Measurements from ENCODE around the gene LARGE1. TPM values are rescaled to one million over a fixed set of nuclear protein-coding genes. Genes with fewer than 3 reads are reported as not detected.

LARGE1 gene
- total and polyA plus RNA-seq, 9 of the 15 experiments (the other 6 are each of a cell fraction or from before 2014, with no cell fraction given) = 0.01 to 0.66 (median 0.14) TPM; not detected in 2

DNA sequence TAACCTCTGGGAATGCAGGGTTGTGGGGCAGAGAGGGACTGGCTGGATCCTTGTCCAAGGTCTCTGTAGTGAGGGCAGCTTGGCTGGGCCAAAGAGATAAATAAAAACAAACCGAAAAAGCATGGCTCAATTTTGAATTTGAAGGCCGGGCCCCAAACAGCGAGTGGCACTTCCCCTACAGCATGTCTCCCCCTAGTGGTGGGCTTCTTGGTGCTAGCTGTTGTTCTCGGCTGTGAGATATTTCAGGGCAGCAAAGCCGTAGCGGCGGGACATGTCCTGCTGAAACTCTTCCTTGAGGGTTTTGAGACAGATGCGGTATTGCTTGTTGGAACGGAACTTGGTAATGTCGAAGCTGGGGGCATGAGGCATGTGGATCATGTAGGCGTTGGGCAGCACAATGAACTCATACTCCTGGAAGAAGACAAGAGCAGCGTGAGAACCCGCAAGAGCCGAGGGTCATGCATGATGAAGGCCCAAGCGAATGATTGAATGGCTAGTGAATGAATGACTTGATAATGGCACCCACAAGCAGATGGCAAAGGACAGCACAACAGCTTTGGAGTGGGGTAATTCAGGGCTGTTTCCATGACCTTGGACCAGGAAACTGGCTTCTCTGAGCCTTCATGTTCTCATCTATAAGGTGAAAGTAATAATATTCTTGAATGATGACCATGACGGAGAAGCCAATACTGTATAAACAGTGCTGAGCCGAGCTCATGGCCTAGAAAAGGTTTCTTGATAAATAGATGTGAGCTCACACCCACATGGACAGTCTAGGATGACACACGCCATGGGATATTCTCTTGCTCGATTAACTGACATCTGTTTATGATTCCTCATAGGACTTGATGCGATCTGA is 645.8 kb downstream of the LARGE1 start:
- ChIA-PET CTCF (ENCODE audit: low intra/inter-chr PET ratio) (no interaction called here), POLR2A (no interaction called here)
- H3K4me3 ChIP-seq = no peak overlapping the region
- H2AFZ ChIP-seq (ENCODE audit: low read depth, low read length) = no peak overlapping the region
- H3K27ac ChIP-seq (ENCODE audit: extremely low read depth, low read depth, low read length) = no peak overlapping the region
- no peaks in the 10 kb centered on the region; a peak in 1 of 5 replicates for H3K27me3 ChIP-seq (ENCODE audit: control insufficient read depth in 2 of 2, insufficient read depth in 2 of 2, low read length in 2 of 2)
- WGBS (ENCODE audit: insufficient coverage, low coverage, missing lambda C conversion rate) = 1% methylated on average over 16 of the region's 20 CpGs
- H3K4me2 ChIP-seq (ENCODE audit: insufficient read depth, low read length) = no peak overlapping the region
- H3K36me3 ChIP-seq (ENCODE audit: control insufficient read depth, insufficient read depth, low read length) = no peaks in the 10 kb centered on the region
- intact Hi-C loops (cut with micrococcal nuclease) (no loop called here), in situ Hi-C loops (cut with MboI) (loop anchor here (25.0 kb wide), 1 partner anchor 1738 kb away; no protein-coding TSS in a partner anchor)
- H3K9me3 ChIP-seq (replicated peaks; ENCODE audit: control insufficient read depth, insufficient read depth, low read depth, low read length) = no peaks in the 10 kb centered on the region
- no peaks in the 10 kb centered on the region for H3K9me1 ChIP-seq (ENCODE audit: control insufficient read depth, insufficient read depth, low read length)
- H3K79me2 ChIP-seq (ENCODE audit: control insufficient read depth, insufficient read depth, low read length) = no peaks in the 10 kb centered on the region
- no peaks in the 10 kb centered on the region for H4K20me1 ChIP-seq (replicated peaks; ENCODE audit: control insufficient read depth, insufficient read depth, low read length)
- no peaks in the 10 kb centered on the region for H3K4me1 ChIP-seq (replicated peaks in 1 of 2; ENCODE audit: control insufficient read depth in 2 of 2, insufficient read depth in 2 of 2, low read length in 2 of 2)
- TF ChIP-seq, protein P1, sequence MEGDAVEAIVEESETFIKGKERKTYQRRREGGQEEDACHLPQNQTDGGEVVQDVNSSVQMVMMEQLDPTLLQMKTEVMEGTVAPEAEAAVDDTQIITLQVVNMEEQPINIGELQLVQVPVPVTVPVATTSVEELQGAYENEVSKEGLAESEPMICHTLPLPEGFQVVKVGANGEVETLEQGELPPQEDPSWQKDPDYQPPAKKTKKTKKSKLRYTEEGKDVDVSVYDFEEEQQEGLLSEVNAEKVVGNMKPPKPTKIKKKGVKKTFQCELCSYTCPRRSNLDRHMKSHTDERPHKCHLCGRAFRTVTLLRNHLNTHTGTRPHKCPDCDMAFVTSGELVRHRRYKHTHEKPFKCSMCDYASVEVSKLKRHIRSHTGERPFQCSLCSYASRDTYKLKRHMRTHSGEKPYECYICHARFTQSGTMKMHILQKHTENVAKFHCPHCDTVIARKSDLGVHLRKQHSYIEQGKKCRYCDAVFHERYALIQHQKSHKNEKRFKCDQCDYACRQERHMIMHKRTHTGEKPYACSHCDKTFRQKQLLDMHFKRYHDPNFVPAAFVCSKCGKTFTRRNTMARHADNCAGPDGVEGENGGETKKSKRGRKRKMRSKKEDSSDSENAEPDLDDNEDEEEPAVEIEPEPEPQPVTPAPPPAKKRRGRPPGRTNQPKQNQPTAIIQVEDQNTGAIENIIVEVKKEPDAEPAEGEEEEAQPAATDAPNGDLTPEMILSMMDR (IDR thresholded peaks at IDR 0.05 in 2 of 3, conservative IDR thresholded peaks at IDR 0.05 in 1 of 3; ENCODE audit: insufficient read depth in 2 of 3, low read depth in 1 of 3, low read length in 3 of 3) = peak; percentile 61 to 72 (median 62)
- no peak for TF ChIP-seq ESRRB (CRISPR knock-in tag; IDR thresholded peaks at IDR 0.05; ENCODE audit: borderline replicate concordance)
- TF ChIP-seq, protein P2, sequence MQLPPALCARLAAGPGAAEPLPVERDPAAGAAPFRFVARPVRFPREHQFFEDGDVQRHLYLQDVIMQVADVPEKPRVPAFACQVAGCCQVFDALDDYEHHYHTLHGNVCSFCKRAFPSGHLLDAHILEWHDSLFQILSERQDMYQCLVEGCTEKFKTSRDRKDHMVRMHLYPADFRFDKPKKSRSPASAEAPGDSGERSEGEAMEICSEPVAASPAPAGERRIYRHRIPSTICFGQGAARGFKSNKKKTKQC (CRISPR knock-in tag; IDR thresholded peaks at IDR 0.05) = no peak
- TF ChIP-seq, protein P3, sequence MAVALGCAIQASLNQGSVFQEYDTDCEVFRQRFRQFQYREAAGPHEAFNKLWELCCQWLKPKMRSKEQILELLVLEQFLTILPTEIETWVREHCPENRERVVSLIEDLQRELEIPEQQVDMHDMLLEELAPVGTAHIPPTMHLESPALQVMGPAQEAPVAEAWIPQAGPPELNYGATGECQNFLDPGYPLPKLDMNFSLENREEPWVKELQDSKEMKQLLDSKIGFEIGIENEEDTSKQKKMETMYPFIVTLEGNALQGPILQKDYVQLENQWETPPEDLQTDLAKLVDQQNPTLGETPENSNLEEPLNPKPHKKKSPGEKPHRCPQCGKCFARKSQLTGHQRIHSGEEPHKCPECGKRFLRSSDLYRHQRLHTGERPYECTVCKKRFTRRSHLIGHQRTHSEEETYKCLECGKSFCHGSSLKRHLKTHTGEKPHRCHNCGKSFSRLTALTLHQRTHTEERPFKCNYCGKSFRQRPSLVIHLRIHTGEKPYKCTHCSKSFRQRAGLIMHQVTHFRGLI (CRISPR knock-in tag; IDR thresholded peaks at IDR 0.05) = no peak
- TF ChIP-seq RHOXF2B (CRISPR knock-in tag; conservative IDR thresholded peaks at IDR 0.05) = no peak
- TF ChIP-seq RAD21 (CRISPR knock-in tag; conservative IDR thresholded peaks at IDR 0.05 in 1 of 2, IDR thresholded peaks at IDR 0.05 in 1 of 2) = peak in 1 of 2 experiments; percentile 38; a peak in 1 of 4 replicates
- TF ChIP-seq ZNF274 (IDR thresholded peaks at IDR 0.05; ENCODE audit: borderline replicate concordance, low read depth, low read length) = no peak
- TF ChIP-seq SPI1 (IDR thresholded peaks at IDR 0.05; ENCODE audit: borderline replicate concordance, low read depth, low read length) = 0 out of 2 replicates have a peak, but pooled peaks have one; percentile 30
- DNase-seq (ENCODE audit: extremely low read depth in 1 of 4, low spot score in 3 of 4) = peak; percentile 35 to 57 (median 39)
- no peak for FAIRE-seq
- peak; percentile 86 for ATAC-seq
- BruUV-seq (replicated peaks) = no TSS peak
- H3K9ac ChIP-seq (ENCODE audit: insufficient read depth in 1 of 2, low read depth in 2 of 2, low read length in 2 of 2) = no peak overlapping the region

All from K562 (cell line).